BJ (cell line): Measurements from ENCODE around the gene OLFML1. TPM values are rescaled to one million over a fixed set of nuclear protein-coding genes. Genes with fewer than 3 reads are reported as not detected.

Experiments used
- CTCF ChIA-PET: fragments of 350-600 bp; formaldehyde crosslinking; extraction: SDS; loops from one replicate; lab custom pipeline; 2021; ENCODE audit warnings: antibody characterized with exemption, inconsistent platforms; lab: Yijun Ruan, JAX
- POLR2A ChIA-PET: fragments of 300-600 bp; sonication (Branson Sonifier 250); formaldehyde crosslinking; extraction: SDS; loops from one replicate; lab custom pipeline; 2021; ENCODE audit warnings: antibody characterized with exemption; lab: Charles Lee
- DNase-seq: peaks from one replicate; pipeline ENCODE4 v3.0.0-alpha.2; 2011; ENCODE audit warnings: low read depth
- H3K27me3 ChIP-seq: 2 replicates; pipeline ENCODE4 v1.6.0; 2011; ENCODE audit warnings: low read length; ENCODE audit not compliant: control insufficient read depth, insufficient read depth
- H3K36me3 ChIP-seq: 2 replicates; pipeline ENCODE4 v1.5.1; 2011; ENCODE audit warnings: low read length; ENCODE audit not compliant: control insufficient read depth, insufficient read depth
- H3K4me3 ChIP-seq: 2 replicates; pipeline ENCODE4 v1.5.1; 2011; ENCODE audit warnings: low read depth, mild to moderate bottlenecking, control low read depth, low read length
- polyA plus RNA-seq: library from polyadenylated mRNA; depleted of rRNA; stranded (reverse); fragments of >200 nt; gene quantifications from 2 replicates; pipeline ENCODE4 v1.2.3, GENCODE V29; 2011
- TF ChIP-seq, protein P1 (sequence below): IDR thresholded peaks from 2 replicates; pipeline ENCODE4 v1.5.1; 2011; ENCODE audit warnings: low read depth, mild to moderate bottlenecking, control low read depth, inconsistent platforms, low read length, moderate library complexity; ENCODE audit not compliant: insufficient read depth

The OLFML1 gene
- polyA plus RNA-seq, 1 experiment: 1.1 TPM

DNA sequence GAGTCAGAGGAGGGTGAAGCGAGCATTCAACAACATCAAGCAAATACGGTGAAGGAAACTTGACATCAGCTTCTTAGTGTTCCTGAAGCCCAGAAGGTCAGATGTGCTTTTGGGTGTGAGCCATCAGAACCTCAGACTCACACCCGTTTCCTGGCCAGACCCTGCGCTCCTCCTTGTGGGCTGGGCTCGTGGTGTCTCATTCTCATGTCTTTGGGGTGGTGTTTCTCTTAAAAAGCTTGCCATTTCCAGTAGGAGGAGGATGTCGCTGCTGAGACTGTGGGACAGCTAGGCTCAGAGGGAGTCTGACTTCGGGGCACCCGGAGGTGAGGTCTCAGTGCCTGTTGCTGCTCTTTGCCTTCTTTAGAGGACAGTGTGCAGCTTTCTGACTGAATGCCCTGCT, 52.7 kb downstream of the OLFML1 start:
- TF ChIP-seq, protein P1, sequence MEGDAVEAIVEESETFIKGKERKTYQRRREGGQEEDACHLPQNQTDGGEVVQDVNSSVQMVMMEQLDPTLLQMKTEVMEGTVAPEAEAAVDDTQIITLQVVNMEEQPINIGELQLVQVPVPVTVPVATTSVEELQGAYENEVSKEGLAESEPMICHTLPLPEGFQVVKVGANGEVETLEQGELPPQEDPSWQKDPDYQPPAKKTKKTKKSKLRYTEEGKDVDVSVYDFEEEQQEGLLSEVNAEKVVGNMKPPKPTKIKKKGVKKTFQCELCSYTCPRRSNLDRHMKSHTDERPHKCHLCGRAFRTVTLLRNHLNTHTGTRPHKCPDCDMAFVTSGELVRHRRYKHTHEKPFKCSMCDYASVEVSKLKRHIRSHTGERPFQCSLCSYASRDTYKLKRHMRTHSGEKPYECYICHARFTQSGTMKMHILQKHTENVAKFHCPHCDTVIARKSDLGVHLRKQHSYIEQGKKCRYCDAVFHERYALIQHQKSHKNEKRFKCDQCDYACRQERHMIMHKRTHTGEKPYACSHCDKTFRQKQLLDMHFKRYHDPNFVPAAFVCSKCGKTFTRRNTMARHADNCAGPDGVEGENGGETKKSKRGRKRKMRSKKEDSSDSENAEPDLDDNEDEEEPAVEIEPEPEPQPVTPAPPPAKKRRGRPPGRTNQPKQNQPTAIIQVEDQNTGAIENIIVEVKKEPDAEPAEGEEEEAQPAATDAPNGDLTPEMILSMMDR: no peak
- CTCF ChIA-PET: interaction anchor here (0.8 to 1.6 kb wide), 5 partner anchors 22 to 138 kb away, joined by 3 to 4 read pairs (median 3); no protein-coding TSS in a partner anchor
- Histone ChIP-seq H3K4me3 (no peak overlapping the region), H3K27me3 (peaks cover 1% of the 10 kb centered on the region; the same call in 1 of the 2 replicates), H3K36me3 (no peaks in the 10 kb centered on the region)
- DNase-seq: no peak
- POLR2A ChIA-PET: no interaction called here

DNA sequence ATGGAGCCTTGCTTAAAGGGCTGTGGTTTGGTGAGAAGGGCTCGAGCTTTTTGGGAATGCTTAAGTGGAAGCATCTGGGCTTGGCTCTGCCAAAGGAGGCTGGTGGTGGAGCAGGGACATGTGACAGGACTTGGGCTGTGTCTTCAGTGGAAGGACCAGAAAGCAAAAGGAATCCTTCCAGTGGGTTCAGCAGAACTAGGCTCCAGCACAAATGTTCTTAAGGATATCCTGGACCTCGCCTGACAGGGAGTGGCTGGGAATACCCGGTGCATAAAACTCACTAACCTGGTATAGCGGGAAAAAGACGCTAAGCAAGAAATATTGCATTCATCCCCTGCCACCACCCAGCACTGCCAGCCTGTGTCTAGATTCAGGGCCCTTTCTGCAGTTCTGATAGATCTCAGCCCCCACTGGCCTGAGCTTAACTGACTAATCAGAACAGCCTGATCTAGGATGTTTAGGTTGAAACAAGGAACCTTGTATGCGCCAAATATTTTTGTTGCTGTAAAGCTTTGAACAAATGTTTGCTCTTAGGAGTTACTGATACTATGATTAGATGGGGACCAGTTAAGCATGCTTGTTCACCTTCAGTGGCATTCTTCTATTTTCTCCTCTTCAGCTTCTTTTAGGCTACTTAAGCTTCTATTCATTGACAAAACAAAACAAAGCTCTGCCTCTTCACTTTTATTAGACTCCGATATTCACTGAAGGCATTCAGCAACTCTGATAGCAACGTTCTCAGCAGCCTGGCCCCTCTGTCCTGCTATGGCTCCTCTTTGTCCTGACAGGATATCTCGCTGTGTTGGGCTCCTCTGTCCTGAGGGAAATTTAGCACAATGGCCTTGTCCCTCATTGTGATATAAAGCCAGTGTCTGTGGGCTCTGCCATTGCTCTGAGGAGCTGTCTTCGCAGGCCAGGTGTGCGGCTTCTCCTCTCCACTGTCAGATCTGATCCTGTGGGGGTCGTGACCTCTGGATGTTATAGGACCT, 53.5 kb downstream of the OLFML1 start:
- H3K36me3 ChIP-seq: no peaks in the 10 kb centered on the region
- ChIA-PET POLR2A (no interaction called here), CTCF (interaction anchor here (0.6 to 1.8 kb wide), 7 partner anchors 10 to 137 kb away, joined by 3 to 5 read pairs (median 3); no protein-coding TSS in a partner anchor)
- TF ChIP-seq, protein P1: no peak
- H3K27me3 ChIP-seq: peaks cover 1% of the 10 kb centered on the region; the same call in 1 of the 2 replicates
- no peak overlapping the region for H3K4me3 ChIP-seq
- DNase-seq: no peak

DNA sequence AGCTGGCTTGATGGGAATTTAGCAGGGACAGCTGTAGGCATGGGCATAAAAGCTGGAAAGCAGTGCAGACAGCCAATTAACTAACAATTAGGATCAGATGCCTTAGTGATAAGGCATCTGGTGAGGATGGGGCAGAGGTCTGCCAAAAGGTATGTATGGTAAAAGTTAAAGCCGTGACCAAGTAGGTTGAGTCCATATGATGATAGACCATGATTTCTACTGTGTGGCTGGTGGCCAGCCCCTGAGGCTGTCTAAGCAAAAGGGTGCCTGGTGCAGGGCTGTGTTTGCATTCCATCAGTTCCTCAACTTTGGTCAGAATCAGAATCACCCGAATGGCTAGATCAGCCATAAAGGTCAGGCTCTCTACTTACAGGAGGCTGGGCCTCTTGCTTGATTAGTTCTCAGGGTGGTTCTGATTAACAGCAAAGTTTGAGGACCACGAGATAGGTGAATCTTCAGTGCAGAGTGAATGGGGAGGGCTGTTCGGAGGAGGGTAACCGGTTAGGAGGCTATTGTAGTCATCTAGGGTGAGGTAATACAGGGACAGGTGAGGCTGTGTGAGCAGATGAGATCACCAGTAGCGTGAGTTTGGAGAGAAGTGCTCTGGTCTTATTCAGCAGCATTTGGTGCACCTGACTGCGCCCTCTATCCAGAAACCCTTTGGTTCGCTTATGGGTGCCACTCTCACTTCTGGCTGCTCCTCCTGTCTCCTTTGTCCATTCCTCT, 55.7 kb downstream of the OLFML1 start:
- DNase-seq: no peak
- Histone ChIP-seq H3K36me3 (no peaks in the 10 kb centered on the region), H3K4me3 (no peak overlapping the region), H3K27me3 (no peaks in the 10 kb centered on the region; the same call in 1 of the 2 replicates)
- ChIA-PET CTCF (interaction anchor here (1.4 to 1.8 kb wide), 3 partner anchors 9 to 31 kb away, joined by 4 to 7 read pairs (median 5); no protein-coding TSS in a partner anchor), POLR2A (interaction anchor here (0.6 kb wide), 1 partner anchor 19 kb away, joined by 3 read pairs; no protein-coding TSS in a partner anchor)
- TF ChIP-seq, protein P1: no peak

DNA sequence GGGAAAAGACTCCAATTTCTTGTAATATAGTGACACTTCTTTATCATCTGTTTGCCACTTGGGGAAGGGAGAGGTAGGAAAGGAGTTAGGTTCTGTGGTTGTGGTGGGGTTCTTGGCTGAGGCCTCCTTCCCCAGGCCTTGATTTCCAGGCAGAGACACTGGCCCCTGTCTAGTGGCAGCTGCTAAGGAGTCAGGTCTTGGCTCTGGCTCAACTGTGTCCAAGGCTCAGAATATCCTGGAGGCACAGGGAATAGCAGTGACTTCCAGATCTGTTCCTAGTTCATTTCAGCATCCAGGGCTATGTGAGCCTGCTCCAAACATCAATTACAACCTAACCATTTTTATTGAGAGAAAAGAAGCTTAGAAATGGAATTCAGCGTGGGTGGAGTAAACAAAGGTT, 58.0 kb downstream of the OLFML1 start:
- H3K27me3 ChIP-seq: no peaks in the 10 kb centered on the region
- no peaks in the 10 kb centered on the region for H3K36me3 ChIP-seq
- ChIA-PET CTCF (interaction anchor here (0.8 to 2.0 kb wide), 3 partner anchors 10 to 30 kb away, joined by 3 to 5 read pairs (median 3); partner anchors contain the start of gene PPFIBP2), POLR2A (no interaction called here)
- no peak for DNase-seq
- TF ChIP-seq, protein P1: no peak
- H3K4me3 ChIP-seq: no peak overlapping the region
